HG02885 (cell line): ENCODE results near the gene LIN7C.
A peak's percentile ranks its signal among the peaks of the same experiment; 100 is the strongest.
"Not testable (repeated sequence)": the region's sequence is repeated elsewhere in the genome, so short reads cannot be mapped to it uniquely, and the experiment has no call there.

Experiments
- ATAC-seq: cut with Tn5 transposase; IDR thresholded peaks from one replicate; pipeline ENCODE4 v1.9.1; 2021; ENCODE audit warnings: mild to moderate bottlenecking; ENCODE audit not compliant: unreplicated experiment, poor library complexity

Gene LIN7C, protein sequence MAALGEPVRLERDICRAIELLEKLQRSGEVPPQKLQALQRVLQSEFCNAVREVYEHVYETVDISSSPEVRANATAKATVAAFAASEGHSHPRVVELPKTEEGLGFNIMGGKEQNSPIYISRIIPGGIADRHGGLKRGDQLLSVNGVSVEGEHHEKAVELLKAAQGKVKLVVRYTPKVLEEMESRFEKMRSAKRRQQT

DNA sequence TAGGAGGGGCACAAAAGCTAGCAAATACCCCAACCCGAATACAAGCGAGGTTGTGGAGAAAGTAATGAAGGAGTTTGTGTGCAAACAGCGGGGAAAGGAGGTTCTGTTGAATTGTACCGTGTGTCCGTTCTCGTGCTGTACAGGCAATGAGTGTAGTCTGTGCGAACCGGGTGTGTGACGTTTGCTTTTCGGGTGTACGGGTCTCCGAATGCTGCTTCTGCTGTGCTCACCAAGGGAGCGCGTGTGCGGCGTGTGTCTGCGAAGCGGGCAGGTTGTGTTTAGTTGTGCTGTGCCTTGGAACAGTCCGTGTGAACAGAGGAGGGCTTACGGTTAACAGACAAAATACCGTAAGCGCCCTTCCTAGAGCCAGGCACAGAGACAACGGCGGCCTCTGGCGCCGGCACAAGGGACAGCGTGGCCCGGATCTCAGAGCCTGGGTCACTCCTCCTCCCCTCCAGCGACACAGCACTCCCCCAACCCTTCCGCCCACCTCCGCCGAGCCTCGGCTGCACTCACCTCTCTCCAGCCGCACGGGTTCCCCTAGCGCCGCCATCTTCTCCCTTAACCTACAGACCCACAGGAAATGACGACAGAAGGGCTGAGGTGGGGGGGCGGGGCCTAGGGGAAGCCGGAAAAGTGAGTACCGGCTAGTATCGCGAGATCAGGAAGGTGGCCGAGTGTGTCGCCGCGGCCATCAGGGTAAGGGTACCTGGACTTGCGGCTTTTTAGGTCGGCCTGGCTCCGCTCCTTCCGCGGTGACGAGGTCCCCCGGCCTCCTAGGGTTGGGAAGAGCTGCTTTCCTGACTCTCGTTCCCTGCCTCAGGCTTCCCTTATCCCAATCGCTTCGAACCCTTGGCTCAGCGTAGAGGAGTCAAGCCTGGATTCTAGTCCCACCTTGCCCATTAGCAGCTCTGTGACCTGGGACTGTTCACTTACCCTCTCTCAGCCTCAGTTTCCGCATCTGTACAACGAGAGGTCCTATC is at the start of gene LIN7C:
TSS of gene LIN7C (minus strand) at position 570 of the 983 bp plus-strand sequence. CDS start at position 553, 17 bp downstream.
- ATAC-seq, result peak; percentile 94

DNA sequence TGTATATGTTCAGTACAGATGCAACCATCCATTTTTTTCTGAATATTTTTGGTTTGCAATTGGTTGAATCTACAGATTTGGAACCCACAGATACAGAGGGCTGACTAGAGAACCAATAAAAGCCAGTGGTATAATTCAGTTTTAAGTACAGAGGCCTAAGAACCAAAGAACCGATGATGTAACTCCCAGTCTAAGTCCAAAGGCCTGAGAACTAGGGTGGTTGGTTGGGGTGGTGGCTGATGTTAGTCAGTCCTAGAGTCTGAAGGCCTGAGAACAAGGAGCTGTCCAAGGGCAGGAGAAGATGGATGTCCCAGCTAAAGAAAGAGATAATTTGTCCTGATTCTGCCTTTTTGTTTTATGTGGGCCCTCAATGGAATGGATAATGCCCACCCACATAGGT is 48.7 kb upstream of the LIN7C start:
- ATAC-seq, result no peak

DNA sequence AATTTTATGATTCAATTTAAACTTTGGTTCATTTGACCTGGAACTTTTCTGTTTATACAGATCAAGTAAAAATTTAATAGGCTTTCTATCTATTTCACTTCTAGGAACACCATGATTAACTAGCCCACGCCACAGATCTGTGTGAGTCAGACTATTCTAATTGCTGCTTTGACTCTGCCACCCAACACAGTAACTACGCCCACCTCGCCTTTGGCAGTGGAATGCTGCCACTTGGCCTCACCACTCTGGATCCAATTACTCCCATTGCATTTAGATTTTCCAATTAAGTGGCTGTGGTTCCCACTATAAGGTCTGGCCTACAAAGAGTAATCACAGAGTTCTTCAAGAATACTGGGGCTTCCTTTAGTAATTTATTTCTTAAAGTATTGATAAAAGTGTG is 46.6 kb upstream of the LIN7C start:
- no peak for ATAC-seq

DNA sequence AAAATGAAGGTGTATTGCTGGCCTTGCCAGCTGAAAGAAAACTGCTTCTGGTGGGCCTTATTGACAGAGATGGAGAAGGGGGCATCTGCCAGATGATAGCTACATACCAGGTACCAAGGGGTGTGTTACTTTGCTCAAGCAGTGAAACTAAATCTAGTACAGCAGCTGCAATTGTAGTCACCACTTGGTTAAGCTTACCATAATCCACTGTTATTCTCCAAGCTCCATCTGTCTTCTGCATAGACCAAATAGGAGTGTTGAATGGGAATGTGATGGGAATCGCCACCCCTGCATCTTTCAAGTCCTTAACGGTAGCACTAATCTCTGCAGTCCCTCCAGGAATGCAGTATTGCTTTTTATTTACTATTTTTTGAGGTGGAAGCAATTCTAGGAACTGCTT is 45.8 kb upstream of the LIN7C start:
- ATAC-seq, result no peak

DNA sequence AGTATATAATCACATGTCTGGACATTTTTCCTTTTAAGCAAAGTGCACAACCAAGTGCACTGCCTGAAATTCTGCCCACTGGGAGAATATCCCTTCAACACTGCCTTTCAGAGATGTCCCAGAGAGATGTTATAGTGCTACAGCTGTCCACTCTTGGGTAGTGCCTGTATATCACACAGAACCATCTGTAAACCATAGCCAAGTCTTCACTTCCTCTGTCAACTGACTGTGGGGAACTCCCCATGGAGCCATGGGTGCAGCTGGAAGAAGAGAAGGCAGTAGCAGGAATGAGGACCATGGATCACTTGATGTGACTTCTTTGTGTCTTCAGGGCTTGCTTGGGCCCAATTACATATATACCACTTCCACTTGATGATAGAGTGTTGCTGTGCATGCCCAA is 44.6 kb upstream of the LIN7C start:
- ATAC-seq, result peak; percentile 53

DNA sequence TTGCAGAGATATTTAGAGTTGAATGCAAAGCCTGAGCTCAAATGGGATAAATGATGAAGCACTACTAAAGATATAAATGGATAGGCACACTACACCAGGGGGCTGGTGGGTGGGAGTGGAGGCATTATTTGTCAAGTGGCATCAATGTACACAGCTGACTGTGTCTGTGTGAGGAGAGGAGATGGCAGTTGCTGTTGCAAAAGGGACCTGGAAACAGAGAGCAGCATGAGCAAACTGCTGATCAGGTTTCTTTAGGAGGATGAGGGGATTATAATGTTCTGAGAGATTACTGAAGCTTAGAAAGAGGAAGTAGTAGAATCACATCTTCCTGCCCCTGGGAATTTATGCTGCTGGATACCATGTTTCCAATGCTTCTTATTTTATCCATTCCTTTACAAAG is 39.4 kb upstream of the LIN7C start:
- no peak for ATAC-seq

DNA sequence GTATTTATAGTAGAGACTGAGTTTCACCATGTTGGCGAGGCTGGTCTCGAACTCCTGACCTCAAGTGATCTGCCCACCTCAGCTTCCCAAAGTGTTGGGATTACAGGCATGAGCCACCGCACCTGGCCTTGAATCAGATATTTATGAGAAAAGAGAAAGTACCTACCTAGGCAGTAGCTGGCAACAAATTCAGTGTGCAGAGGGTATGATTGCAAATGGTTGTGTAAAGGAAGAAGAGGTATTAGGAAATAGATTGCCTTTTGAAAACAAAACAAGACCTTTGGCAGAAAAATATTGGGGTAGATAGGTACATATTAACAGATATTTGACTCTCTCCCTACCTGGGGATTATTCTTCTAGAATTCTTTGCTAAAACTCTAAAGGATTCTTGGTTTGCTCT is 38.5 kb upstream of the LIN7C start:
- ATAC-seq, result no peak

DNA sequence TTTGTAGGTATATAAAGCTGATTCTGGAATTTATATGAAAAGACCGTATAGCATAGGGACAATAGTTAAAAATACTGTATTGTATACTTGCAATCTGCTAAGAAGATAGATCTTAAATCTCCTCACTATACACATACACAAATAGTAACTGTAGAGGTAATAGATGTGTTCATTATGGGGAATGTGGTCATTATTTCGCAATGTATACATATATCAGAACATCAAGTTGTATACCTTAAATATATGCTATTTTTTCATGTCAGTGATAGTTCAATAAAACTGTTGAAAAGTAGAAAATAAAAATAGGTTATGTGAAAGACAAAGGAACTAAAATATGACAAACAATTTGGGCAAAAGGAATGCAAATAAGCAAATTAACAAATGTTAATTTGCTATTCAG is 35.2 kb upstream of the LIN7C start:
- ATAC-seq, result no peak

DNA sequence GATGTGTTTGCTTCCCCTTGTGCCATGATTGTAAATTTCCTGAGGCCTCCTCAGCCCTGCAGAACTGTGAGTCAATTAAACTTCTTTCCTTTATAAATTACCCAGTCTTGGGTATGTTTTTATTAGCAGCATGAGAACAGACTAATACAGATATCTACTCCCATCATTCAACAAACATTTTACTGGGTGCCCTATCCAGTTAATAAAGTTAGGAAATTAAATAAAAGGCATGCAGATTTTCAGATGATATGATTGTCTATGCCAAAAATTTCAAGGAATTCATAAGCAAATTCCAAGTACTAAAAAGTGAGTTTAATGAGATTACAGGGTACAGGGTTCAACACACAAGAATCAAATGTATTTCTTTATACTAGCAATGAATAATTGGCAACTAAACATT is 33.5 kb upstream of the LIN7C start:
- ATAC-seq, result no peak

DNA sequence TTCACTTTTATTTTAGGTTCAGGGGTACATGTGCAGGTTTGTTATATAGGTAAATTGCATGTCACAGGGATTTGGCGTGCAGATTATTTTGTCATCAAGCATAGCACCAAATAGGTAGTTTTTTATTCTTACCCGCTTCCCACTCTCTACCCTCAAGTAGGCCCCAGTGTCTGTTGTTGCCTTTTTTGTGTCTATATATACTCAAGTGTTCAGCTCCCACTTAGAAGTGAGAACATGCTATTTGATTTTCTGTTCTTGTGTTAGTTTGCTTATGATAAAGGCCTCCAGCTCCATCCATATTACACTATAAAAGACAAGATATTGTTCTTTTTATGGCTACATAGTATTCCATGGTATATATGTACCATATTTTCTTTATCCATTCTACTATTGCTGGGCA is 28.5 kb upstream of the LIN7C start:
- ATAC-seq, result no peak

DNA sequence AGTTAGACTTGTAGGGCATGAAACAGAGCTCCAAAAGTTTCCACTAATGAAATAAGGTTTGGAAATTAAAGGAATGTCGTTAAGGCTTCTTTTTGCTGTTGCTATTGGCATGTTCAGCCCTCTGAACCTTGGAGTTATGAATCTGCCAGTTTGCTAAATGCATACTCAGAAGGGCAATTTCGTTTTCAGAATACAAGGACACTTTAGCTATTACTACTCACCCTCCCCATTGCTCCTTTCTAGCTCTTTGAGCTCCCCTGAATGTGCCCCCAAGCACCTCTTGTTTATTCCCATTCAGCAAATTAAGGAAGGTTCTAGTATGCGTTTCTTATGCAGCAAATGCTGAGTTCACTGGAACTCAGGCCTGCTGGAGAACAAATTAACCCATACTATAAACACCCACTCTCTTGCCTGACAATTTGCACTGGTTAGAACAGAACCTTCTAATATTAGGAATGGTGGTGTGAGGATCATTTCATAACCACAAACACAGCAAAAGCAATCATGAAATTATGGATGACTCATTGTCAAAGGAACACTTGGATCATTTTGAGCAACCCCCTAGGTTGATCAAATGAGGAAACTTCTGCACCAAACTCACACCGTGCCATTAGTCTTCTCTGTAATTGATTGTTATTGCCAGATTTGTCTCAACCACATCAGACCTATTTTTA is 26.2 kb upstream of the LIN7C start:
- ATAC-seq, result no peak

DNA sequence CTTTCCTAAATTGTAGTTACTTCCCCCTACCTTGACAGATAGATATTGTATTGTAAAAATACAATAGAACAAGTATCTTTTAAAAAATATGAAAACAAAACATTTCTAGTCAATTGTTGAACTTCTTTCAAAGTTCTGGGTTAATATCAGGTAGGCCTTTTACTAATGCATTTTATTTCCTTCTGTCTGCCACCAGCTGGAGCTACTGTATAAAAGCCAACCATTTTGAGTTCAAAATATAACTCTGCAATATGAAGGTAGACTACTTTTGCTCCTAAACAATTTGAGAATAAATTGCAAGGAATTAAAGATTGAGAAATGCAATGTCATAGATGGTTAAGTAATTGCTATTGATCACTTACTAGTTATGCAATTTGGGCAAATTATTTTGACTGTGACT is 22.1 kb upstream of the LIN7C start:
- no peak for ATAC-seq

DNA sequence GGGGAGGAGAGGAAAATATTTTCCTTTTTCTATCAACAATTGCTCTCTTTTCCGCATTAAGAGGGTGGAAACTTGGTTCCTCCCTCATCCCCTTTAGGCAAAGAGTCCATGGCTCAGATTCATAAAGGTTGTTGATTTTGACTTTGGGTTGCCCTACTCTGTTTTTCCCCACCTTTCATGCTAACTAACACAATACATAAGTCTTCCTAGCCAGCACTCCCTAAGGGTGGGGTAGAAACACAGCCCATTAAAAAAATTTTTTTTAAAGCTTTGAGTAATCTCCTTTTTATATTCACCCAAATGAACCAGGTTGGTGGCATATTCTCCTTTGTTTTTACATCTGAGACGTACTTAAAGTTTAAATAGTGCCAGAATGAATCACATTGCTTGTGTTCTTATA is 20.0 kb upstream of the LIN7C start:
- no peak for ATAC-seq

DNA sequence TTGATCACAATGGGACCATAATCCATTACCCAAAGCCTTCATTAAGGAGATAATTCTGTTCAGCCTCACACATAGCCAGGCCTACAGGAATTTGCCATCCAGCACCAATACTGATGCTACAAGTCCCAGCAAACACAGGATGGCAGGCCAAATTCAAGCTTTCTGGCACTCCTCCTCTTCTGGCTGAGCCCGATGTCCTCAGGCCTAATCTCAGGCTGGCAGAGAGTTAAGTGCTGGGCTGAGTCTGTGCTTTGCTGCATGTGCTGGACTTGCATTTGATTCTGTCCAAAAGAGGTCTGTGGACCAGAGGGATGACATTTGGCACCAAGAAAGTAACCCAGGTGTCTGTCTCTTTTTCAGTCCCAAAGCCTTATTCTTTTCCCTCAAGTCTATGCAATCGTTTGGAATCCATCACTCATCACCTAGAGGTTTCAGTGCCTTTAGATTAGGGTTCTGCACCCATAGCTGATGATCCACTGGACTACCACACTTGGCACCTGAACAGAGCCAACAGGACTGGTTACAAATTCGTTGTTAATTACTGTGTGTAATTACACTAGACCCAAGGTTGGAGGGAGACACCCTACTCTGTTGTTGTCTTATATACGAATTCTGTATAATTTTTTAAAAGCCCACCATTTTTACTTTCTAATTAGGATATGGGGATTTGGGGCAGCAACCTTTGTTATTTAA is 19.4 kb upstream of the LIN7C start:
- ATAC-seq, result no peak

DNA sequence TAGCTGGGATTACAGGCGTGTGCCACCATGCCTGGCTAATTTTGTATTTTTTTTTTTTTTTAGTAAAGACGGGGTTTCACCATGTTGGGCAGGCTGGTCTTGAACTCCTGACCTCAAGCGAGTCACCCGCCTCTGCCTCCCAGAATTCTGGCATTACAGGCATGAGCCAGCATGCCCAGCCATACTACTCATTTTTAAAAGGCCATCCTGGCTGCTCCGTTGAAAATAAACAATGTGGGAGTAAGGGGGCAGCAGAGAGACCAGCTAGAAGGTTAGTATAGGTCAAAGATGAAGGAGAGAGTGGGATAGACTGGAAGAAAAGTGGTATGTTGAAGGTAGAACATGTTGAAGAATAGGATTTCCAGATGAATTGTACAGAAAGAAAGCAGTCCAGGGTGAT is 17.6 kb upstream of the LIN7C start:
- no peak for ATAC-seq

DNA sequence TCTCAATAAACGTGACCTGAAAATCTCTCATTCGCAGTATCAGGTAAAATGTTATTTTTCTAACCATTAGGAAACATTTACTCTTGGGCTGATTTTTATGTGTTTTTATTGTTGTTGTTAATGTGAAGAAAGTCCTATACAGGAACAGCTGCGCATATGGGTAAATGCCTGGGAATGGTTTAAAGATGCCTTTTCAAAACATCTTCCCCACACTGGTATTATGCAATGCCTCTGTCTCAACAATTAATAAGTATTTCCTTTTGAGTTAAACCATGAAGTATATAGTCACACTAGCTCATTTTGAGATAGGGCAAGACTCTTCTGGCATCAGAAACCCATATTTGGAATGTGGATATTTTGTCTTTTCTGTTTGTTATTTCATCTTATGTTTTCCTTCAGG is 13.7 kb upstream of the LIN7C start:
- ATAC-seq, result no peak

DNA sequence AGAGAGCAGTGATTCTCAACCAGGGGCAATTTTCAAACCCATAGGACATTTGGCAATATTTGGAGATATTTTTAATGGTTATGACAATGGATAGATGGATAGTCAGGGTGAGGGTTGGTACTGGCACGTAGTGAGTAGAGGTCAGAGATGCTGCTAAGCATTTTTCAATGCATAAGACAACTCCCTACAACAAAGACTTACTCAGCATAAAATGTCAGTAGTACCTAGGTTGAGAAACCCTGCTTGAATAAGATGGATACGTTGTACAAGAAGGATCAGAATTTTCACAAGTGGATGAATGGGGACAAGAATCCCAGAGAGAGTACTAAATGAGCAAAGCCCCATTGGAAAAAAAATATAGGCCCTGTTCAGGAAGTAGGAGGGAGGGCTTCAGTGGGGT is 11.9 kb upstream of the LIN7C start:
- ATAC-seq, result no peak

DNA sequence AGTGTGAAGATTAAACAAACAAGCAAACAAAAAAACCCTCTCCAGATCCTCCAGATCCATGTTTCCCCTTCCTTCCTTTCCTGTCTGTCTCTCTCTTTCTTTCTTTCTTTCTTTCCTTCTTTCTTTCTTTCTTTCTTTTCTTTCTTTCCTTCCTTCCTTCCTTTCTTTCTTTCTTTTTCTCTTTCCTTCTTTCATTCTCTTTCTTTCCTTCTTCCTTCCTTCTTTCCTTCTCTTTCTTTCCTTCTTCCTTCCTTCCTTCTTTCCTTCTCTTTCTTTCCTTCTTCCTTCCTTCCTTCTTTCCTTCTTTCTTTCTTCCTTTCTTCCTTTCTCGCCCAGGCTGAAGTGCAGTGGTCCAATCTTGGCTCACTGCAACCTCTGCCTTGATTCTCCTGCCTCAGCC is 10.9 kb upstream of the LIN7C start:
- not testable (repeated sequence) for ATAC-seq

DNA sequence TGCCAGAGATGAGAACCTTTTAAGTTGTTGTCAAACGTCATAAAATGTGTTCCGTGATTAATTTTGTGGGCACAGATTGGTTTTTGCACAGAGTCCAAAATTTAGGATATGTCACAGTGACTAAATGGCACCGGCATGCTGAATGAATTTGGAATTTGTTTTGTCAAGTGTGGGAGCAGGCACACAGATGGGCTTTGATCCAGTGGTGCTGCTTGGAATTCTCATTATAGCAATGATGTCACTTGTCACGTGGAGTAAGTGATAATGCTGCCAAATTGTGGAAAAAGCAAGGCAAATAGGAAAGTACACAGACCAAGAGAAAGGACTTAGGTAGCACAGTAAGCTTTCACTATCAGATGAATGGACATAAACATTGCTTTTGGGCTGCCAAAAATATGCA is 8.0 kb upstream of the LIN7C start:
- ATAC-seq, result no peak

DNA sequence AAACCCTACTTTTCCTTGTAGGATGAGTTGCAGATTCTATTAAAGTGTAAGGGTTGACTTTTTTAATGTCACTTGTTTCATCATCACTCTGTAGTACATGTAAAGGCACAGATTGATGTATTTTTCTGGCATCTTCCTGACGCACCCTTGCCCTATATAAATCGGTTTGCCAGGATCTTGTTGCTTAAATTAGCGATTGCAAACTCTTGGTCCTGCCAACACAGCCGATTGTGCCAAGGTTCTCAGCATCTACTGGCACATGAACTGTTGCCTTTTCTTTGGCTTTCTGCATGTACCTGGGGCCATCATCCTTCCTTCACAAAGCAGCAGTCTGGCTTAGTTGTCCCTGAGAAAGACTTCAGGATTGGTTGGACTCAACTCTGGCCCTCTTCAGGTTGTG is 7.5 kb upstream of the LIN7C start:
- ATAC-seq, result no peak

DNA sequence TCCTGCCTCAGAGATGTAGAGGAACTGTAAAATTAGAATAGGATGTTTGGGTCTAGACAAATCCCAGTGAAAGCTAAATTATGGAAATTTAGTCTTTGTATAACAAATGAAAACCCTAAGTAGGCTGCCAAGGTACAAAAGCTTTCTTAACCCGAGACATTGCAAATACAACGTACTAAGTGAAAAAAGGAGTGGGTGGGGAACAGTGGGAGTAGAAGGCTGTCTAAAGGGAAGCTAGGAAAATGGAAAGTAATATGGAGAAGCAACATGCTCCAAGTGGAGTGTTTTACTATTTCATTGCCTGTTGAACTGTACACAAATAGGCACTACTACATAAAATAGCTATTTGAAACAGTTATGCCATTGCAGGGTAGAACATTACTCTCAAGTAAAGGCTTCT is 6.8 kb upstream of the LIN7C start:
- ATAC-seq, result no peak
